Skeletal muscle cell (primary cell): Measurements from ENCODE around the gene FRMD5.
"Not testable (repeated sequence)": the region's sequence is repeated elsewhere in the genome, so short reads cannot be mapped to it uniquely, and the experiment has no call there.

Source experiments
- DNase-seq: peaks from one replicate; pipeline ENCODE4 v3.0.0-alpha.2; 2010; ENCODE audit warnings: low read depth
- H3K4me3 ChIP-seq: 2 replicates; pipeline ENCODE4 v1.5.1; 2011; ENCODE audit warnings: low read depth, mild to moderate bottlenecking, control low read depth, low read length, moderate library complexity

FRMD5 gene

GRCh38 chr15:44195151-44195740, at the start of gene FRMD5:
Gene FRMD5, minus strand, starts transcription at chr15:44195271.
- H3K4me3 ChIP-seq, result peak within 1 kb of the TSS; percentile 54
- DNase-seq, result peak; percentile 73

- no peak for DNase-seq
- no peak overlapping the region for H3K4me3 ChIP-seq
These were observed 48.8 kb upstream of the FRMD5 start for GRCh38 chr15:44243829-44244228.

- no peak for DNase-seq
- no peak overlapping the region for H3K4me3 ChIP-seq
These were observed 48.1 kb upstream of the FRMD5 start for GRCh38 chr15:44243141-44243540.

- no peak for DNase-seq
- no peak overlapping the region for H3K4me3 ChIP-seq
These were observed 36.8 kb upstream of the FRMD5 start for GRCh38 chr15:44231842-44232241.

- DNase-seq, H3K4me3 ChIP-seq: not testable (repeated sequence)
These were observed 34.2 kb upstream of the FRMD5 start for GRCh38 chr15:44229301-44229700.

- no peak overlapping the region for H3K4me3 ChIP-seq
- no peak for DNase-seq
These were observed 32.5 kb upstream of the FRMD5 start for GRCh38 chr15:44227584-44227983.

- not testable (repeated sequence) for H3K4me3 ChIP-seq, DNase-seq
These were observed 31.9 kb upstream of the FRMD5 start for GRCh38 chr15:44227001-44227400.

GRCh38 chr15:44222478-44222877, 27.4 kb upstream of the FRMD5 start:
- DNase-seq, result no peak
- no peak overlapping the region for H3K4me3 ChIP-seq

GRCh38 chr15:44219073-44219472, 24.0 kb upstream of the FRMD5 start:
- no peak for DNase-seq
- no peak overlapping the region for H3K4me3 ChIP-seq

GRCh38 chr15:44216958-44217357, 21.9 kb upstream of the FRMD5 start:
- DNase-seq, result no peak
- H3K4me3 ChIP-seq, result no peak overlapping the region

GRCh38 chr15:44215594-44215993, 20.5 kb upstream of the FRMD5 start:
- peak; percentile 60 for DNase-seq
- no peak overlapping the region for H3K4me3 ChIP-seq

GRCh38 chr15:44208956-44209355, 13.9 kb upstream of the FRMD5 start:
- H3K4me3 ChIP-seq, result no peak overlapping the region
- no peak for DNase-seq

- no peak overlapping the region for H3K4me3 ChIP-seq
- DNase-seq, result peak; percentile 15
These were observed 12.6 kb upstream of the FRMD5 start for GRCh38 chr15:44207643-44208042.

GRCh38 chr15:44199393-44199792, 4.3 kb upstream of the FRMD5 start:
- no peak overlapping the region for H3K4me3 ChIP-seq
- DNase-seq, result no peak

- peak; percentile 4 for DNase-seq
- peak overlapping the region; percentile 54 for H3K4me3 ChIP-seq
These were observed 534 bp downstream of the FRMD5 start for GRCh38 chr15:44194323-44195150.

GRCh38 chr15:44193651-44194322, 1.3 kb downstream of the FRMD5 start:
- peak; percentile 3 for DNase-seq
- H3K4me3 ChIP-seq, result peak overlapping the region; percentile 54

- no peak overlapping the region for H3K4me3 ChIP-seq
These were observed 6.3 kb downstream of the FRMD5 start for GRCh38 chr15:44188795-44189194.

GRCh38 chr15:44186705-44187104, 8.4 kb downstream of the FRMD5 start:
- H3K4me3 ChIP-seq, result no peak overlapping the region
- no peak for DNase-seq

More at GRCh38 chr15:44188795-44189194, 6.3 kb downstream of the FRMD5 start:
- DNase-seq, result no peak

GRCh38 chr15:44183363-44183762, 11.7 kb downstream of the FRMD5 start:
- H3K4me3 ChIP-seq, result no peak overlapping the region

GRCh38 chr15:44181410-44181809, 13.7 kb downstream of the FRMD5 start:
- H3K4me3 ChIP-seq, result no peak overlapping the region
- no peak for DNase-seq

More at GRCh38 chr15:44183363-44183762, 11.7 kb downstream of the FRMD5 start:
- DNase-seq, result no peak
